Stimulated activated CD4-positive, alpha-beta T cell treated with anti-CD3 and anti-CD28 coated beads, Interleukin-12 subunit alpha, Interleukin-12 subunit beta, amount 100 ng/mL, for 24 hours (primary cell): ENCODE results near the gene UNC119.
"Not testable (repeated sequence)": the region's sequence is repeated elsewhere in the genome, so short reads cannot be mapped to it uniquely, and the experiment has no call there.

Source experiments
- DNase-seq, 2 experiments: peaks; one replicate each; pipeline ENCODE4 v3.0.0-alpha.2; 2020; ENCODE audit warnings: low read depth in 2 of 2

UNC119 gene

GRCh38 chr17:28552176-28552999, at the start of gene UNC119:
TSS of gene UNC119 (minus strand) at chr17:28552624. CDS start at chr17:28552557, 67 bp downstream.
- DNase-seq = peak; percentile 51 to 71

DNA sequence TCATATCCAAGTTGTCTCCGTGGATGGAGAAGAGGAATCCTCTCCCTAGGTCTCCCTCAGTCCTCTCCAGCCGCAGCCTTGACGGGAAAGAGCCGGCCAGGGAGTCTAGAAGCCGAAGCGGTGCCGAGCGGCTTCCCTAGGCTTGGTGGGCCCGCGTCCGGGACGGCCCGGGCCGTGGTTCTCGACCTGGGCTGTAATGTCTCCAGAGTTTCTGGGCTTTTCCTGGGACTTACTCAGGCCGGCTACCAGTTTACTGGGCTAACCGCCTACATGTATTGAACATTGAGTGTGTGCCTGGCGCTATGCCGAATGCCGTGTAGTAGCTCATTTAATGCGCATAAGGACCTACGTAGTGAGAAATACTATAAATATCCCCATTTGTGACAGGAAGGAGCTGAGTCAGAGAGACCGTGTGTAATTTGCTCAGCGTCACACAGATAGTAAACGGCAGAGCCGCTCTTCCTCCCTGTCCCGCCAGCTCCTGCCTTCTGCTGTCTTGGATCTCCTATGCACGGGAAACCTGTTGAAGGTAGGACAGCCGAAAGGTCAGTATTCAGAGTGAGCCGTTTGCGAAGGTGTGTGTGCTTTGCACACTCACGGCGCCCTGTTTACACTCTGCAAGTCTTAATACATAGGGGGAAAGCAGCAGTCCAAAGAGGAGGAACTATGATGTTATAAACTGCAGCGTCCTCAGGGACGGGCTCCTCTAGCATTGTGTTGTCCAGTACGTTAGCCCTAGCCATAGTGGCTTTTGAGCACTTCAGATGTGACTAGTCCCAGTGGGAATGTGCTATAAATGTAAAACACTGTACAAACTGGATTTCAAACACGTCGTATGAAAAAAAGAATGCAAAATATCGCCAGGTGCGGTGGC, 47.1 kb upstream of the UNC119 start:
- DNase-seq = peak; percentile 27 to 59

DNA sequence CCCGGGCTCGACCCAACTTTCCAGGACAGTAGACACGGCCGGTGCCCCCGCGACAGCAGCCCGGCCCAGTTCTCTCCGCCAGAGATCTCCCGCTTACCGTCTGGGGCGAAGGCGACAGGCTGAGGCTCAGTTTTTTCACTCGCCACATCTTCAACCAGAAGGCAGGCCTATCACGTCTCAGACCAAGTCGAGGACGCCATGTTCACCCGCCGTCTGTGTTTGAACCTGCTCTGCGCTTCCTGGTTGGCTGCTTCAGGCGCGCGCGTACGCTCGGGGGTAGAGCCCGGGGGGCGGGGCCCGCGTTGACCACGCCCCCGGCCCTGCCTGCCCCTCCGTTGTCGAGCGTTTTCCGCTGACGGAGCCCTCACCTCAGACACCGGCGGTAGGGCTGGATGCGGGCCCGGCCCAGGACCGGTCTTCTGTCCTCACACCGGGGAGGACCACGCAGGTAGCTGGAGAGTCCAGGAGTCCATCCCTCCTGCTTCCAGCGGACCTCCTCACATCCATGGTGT, 46.4 kb upstream of the UNC119 start, which contains the start of gene SPAG5:
Gene SPAG5 (minus strand): TSS at position 227 of the 512 bp plus-strand sequence. CDS start 79 bp downstream, at position 148.
- peak; percentile 88 to 89 for DNase-seq

DNA sequence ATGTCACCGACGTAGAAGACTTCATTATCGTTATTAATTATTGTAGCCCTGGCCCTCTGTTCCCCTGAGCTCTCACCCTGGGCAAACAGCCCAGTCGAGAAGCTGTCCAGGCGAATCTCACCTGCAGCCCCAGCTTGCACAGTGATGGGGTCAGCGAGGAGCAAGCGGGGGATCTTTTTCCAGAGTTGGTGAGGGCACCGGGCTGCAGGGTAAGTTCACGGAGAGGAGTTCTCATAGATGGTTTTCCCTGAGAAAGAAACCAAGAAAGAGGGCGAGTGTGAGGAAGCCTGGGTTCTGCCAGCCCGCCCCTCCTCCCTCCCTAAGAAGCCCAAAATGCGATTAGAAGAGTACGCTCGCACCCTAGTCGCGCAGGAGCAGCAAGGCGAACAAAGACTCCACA, 46.0 kb upstream of the UNC119 start:
- no peak for DNase-seq

DNA sequence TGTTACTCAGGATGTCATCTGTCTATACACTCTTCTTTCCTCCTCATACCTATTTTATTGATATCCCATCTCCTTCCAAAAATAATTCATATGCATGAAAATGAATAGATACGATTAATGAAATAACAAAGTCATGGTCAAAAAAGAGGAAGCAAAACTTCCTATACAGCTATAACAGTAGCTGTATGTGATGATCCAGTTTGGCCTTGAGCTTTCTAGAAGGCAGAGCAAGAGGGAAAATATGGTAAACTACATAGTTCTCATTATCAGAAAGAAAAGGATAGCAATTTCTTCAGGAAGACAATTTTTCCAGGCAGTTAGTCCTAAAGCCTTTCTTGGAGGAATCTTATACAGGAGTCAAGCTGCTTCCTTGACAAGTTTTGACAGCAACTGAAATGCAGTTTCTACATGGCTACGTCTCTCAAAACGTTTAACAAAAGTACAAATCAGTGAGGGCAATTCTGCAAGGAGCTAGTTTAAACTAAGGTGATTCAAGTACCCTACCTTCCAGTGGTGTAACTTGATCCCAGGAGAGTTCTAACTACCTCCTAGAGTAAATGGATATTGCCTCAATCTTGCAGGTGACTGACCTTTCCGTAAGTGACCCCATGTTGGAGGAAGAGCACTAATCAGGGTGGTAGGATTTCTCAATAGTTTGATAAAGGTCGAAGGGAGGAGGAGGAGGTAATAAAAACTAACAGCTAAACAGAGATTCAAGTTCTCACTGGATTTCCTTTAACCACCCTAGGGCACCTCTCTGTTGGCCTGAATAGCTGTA, 45.4 kb upstream of the UNC119 start:
- no peak for DNase-seq

GRCh38 chr17:28592260-28592659, 39.8 kb upstream of the UNC119 start:
- DNase-seq = no peak

- DNase-seq = no peak
Observed at GRCh38 chr17:28585851-28586250, 33.4 kb upstream of the UNC119 start.

DNA sequence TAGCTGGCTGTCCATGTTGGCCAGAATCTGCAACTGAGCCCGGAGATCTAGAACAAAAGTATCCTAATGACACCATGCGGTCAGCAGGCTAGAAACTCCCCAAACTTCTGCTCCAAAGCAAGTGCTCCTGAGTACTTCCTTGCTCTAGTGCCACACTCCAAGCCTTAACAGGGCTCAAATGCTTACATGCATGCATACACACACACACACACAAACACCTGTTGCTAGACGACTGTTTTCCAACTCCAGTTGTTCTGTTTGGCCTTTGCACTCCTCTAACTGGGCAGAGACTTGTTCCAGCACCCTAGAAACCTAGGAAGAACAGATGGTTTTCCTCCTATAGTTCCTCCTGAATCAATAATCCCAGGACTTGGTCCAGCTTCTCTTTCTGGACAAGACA, 32.0 kb upstream of the UNC119 start:
- no peak for DNase-seq

DNA sequence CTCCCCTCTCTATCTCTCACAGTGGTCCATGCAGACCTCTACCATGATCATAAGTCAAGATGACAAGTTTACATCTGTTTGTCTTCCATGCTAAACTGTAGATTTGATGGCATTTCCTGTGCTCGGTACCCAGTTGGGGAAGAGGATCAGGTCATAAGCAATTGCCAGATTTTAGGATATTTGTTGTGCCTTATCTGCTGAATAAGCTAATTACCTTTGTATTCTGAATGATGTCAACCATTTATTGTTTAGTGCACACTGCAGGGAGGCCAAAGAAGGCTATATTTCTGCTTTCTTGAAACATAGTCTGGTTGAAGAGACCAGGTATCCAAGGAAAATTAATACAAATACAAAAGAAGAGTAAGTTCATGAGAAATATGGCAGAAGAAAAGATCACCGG, 30.1 kb upstream of the UNC119 start:
- no peak for DNase-seq

DNA sequence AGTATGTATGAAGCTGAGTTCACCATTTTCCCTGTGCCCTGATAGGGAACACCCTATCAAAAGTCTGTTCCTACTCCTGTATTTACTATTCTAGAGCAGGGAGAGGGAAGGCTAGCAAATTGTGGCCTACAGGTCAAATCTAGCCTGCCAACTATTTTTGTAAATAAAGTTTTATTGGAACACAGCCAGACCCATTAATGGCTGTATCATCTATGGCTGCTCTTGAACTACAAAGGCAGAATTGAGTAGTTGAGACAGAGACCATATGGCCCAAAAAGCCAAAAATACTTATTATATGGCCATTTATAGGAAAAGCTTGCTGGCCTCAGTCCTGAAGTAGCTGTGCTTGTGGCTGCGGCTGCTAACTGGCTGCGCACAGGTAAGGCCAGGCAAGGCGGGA, 28.5 kb upstream of the UNC119 start:
- DNase-seq = no peak

DNA sequence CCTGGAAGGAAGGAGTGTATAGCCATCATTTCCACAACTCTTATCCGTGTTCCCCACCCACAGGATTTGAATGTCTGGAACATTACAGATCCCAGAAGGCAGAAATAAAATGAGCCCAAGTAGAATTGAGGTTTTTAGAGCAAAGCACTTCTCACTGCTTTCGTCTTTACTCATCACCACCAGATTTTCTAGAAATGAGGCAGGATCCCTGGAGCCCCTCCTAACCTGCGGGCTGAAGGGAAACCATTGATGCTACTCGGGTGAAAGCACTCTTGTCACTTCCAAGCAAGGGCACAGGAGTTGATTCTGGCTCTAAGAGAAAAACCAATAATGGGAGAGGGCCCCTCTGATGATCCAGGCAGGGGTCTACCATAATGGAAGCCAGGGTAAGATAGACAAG, 27.1 kb upstream of the UNC119 start:
- DNase-seq = no peak

DNA sequence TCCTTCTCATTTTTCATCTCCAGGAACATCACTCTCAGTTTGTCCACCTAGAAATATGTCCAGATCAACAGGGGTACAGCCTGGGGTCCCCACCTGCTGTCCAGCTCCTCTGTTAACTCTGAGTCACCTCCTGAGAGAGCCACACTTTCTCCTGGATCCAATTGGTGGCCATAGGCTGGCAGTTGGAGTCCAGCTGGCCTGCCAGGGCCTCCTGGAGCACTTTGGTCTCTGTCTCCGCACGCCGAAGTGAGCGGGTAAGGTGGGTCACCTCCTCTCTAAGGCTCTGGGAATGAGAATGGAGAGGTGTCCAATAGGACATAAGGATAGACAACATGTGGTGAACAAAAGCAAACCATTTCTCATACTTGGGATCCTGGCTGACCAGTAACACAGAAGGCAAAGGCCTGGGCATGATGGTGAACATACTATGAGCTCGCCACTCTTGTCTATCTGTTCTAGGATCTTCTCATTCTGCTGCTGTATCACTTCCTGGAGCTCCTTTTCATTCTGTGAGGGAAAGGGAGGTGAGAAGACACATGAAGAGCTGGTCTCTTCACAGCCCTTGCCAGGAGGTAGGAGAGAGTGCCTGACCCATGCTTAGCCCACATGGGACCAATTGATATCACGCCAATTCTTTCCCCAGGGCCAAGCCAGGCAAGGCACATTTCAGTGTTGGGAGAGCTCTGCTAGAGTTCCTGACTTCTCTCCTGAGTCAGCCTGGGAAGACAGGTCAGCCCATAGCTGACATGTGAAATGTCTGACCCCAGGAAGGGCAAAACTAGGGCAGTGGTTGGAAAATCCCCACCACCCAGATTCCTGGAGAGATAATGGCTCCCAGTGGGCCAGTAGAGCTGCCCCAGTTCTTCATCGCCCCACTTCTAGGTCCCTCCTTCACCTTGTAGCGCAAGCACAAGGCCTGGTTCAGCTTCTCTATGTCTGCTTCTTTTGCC, 26.1 kb upstream of the UNC119 start:
- DNase-seq = no peak

GRCh38 chr17:28577466-28577824, 25.0 kb upstream of the UNC119 start:
- DNase-seq = no peak

DNA sequence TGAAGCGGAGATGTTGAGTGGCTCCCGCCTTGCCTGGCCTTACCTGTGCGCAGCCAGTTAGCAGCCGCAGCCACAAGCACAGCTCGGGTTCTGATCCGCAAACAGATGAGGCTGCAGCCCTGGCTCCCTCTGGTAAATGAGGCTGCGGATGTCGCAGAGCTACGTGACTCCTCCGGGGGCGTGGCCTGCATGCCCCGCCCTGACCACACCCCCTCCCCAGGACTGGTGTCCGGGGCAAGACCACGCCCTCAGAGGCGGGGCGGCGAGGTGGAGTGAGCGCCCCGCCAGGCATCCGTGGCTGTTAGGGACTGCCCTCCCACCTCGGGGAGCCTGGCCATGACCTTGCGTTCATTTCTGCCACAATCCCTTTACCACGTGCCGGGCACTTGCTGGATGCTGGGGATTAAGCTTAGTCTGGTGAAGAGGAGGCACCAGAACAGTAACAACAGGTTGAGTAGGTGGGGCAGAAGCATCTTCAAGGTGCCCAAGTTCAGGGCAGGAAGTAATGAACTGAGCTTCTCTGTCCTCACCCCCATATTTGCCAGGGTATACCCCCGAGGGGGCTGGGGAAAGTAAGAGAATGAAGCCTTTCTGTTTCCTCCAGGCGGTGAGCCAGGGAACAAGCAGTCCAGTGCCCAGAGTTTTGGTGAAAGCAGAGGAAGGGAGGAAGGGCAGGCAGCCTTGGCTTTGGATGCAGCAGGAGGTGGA, 24.5 kb upstream of the UNC119 start, which contains the start of gene ALDOC:
Gene ALDOC (minus strand): TSS at position 138 of the 708 bp plus-strand sequence. CDS start 1,363 bp downstream, outside the sequence.
- DNase-seq = peak; percentile 90 to 99

- not testable (repeated sequence) for DNase-seq
Observed at GRCh38 chr17:28576016-28576415, 23.6 kb upstream of the UNC119 start.

DNA sequence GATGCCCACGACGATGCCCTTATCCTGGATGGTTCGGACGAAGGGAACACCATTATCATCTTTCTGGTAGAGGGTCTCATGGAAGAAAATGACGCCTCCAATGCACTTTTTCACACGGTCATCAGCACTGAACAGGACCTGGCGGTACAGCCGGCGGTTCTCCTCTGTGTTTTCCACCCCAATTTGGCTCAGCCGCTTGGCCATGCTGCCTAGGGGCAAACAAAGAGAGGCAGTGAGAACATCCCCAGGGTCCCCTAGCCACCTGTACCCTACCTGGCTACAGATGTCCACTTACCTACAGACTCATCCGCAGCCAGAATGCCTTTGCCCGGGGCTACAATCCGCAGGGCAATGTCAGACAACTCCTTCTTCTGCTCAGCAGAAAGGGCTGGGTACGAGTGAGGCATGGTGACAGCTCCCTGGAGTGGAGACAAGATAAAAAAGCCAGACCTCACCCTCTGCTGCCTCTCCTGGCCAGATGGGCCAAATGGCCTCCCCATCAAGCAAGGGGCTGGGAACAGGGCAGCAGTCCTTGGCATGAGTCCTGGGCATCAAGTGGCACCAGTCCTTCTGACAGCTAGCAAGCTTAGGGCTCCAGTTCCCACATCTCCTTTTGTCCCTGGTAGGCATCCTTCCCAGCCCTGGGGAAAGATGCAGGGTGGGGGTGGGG, 22.8 kb upstream of the UNC119 start:
- no peak for DNase-seq

GRCh38 chr17:28574526-28574925, 22.1 kb upstream of the UNC119 start:
- DNase-seq = no peak

DNA sequence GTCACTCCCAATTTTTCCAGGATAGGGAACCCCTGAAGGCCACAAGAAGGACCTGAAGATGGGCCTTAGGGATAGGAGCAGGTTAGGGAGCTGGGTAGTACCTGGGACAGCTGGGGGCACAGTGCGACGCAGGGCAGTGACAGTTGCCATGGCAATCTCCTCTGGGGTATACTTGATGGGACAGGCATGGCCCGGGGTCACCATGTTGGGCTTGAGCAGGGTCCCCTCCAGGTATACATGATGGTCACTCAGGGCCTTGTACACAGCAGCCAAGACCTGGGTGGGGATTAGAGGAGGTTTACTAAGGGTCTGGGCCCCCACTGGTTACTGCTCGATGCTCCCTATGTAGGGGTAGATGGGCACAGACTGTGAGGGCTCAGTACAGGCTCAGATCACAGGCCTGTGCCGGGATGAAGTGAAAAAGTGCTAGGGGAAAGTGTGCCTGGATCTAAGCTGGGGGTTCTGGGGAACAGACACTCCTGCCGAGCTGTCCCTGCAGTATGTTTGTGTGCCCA, 21.6 kb upstream of the UNC119 start:
- no peak for DNase-seq

DNA sequence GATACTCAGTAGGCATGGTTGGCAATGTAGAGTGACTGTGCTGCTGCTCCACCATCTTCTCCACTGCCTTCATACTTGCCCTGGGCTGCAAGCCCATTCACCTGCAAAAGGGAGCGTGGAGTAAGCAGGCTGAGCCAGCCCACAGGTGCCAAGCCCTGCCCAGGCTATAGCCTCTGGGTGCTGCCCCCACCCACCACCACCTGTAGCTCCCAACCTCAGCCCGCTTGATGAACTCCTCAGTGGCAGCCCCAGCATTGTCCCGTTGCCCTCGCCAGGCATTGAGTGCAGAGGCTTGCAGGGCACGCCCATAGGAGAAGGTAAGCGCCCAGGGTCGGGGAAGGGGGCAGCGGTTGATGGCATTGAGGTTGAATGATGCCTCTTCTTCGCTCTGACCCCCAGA, 21.1 kb upstream of the UNC119 start:
- no peak for DNase-seq
